Effector memory CD4-positive, alpha-beta T cell (primary cell): ENCODE results near the gene ACTR1A.

Experiments used
- DNase-seq, 3 donors: peaks; one replicate each; pipeline ENCODE4 v3.0.0-alpha.2; 2020
- H3K27ac ChIP-seq: 2 replicates; pipeline ENCODE4 v1.7.0; 2013; ENCODE audit warnings: mild to moderate bottlenecking, low read length, moderate library complexity; ENCODE audit not compliant: insufficient read depth, poor library complexity, severe bottlenecking
- H3K27me3 ChIP-seq: replicated peaks from 2 replicates; pipeline ENCODE4 v1.7.0; 2013; ENCODE audit warnings: mild to moderate bottlenecking, low read length; ENCODE audit not compliant: insufficient read depth, control insufficient read depth, poor library complexity, severe bottlenecking
- H3K36me3 ChIP-seq: 2 replicates; pipeline ENCODE4 v1.7.0; 2013; ENCODE audit warnings: mild to moderate bottlenecking, low read length, moderate library complexity; ENCODE audit not compliant: control insufficient read depth, insufficient read depth
- H3K4me1 ChIP-seq: 2 replicates; pipeline ENCODE4 v1.7.0; 2013; ENCODE audit warnings: low read length, mild to moderate bottlenecking; ENCODE audit not compliant: control insufficient read depth, insufficient read depth, poor library complexity, severe bottlenecking
- H3K4me3 ChIP-seq: 2 replicates; pipeline ENCODE4 v1.7.0; 2013; ENCODE audit warnings: low read length, low read depth, mild to moderate bottlenecking; ENCODE audit not compliant: insufficient read depth, poor library complexity, severe bottlenecking
- H3K9me3 ChIP-seq: 2 replicates; pipeline ENCODE4 v1.7.0; 2013; ENCODE audit warnings: mild to moderate bottlenecking, low read length, moderate library complexity; ENCODE audit not compliant: control insufficient read depth

ACTR1A gene

DNA sequence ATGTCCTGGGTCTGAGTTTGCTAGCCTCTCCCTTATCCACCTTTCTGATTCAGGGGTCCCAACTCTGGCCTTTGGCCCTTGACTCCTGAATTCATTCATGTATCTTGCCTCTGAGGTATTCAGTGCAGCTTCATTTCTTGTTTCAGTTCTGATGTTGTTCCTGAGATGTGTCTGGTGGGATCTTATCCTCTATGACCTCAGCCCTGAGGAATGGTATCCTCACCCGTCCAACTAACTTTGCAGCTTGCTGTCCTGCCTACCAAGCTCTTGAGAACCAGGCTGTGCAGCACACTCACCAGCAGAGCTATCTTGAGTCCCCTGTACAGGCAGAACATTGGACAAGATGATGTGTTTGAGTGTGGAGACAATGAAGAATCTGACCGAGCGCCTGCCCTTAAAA lies 15.0 kb upstream of the ACTR1A start:
- H3K4me3 ChIP-seq = no peak overlapping the region
- H3K27me3 ChIP-seq = no peaks in the 10 kb centered on the region
- no peak for DNase-seq
- H3K27ac ChIP-seq = no peak overlapping the region
- no peaks in the 10 kb centered on the region for H3K4me1 ChIP-seq
- no peaks in the 10 kb centered on the region for H3K9me3 ChIP-seq
- H3K36me3 ChIP-seq = peaks cover 28% of the 10 kb centered on the region

DNA sequence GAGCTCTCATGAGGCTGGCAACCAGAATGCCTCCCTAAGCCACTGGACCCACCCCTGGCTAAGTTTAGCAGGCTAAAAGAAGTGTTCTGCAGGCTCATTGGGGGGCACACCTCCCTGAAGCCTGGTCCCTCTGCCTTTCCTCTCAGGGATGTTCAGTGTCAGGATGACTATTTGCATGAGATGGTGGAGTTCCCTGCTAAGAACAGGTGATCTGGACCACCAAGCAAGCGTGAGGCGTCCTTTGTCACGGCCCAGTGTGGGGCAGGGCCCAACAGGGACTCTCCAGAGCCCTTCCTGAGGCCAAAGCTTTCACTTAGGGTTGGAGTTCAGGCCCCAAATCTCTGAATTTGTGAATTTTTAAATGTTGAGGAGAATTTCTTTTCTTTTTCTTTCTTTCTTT lies 13.2 kb upstream of the ACTR1A start:
- H3K9me3 ChIP-seq = no peaks in the 10 kb centered on the region
- no peak for DNase-seq
- H3K27ac ChIP-seq = no peak overlapping the region

DNA sequence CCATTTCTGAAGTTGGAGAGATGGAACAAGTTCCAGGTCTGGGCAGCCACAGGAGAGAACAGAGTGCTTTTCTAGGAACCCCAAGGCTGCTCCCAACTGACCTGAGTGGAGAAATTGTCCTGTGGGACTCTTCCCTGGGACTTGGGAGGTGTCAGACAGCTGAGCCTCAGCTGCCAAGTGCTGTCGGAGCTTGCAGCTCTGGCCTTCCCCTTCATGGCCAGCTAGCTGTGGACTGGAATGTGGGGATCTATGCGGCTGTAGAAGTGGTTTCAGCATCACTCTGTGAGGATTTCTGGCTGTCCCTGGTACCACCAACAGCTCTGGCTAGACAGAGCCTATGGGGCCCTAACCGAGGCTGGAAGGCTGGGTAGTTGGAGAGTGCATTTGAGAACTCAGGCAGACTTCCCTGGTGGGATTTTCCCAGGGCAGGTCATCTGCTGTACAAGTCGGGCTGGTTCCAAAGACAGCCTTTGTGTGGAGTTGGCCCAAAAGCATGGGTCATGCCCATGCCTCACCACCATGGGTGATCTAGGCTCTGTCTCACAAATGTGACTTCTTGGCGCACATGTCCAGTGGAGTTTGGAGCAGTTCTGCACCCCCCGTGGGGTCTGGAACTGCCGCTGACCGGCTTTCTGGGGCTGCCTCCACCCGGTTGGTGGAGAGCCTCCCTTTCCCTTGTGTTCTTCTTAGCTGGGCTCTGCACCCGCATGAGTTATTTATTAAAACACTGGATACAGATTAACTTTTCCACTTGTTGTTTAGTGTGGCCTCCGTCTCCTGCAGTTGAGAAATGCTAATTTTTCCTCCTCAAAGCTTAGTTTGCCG lies 12.2 kb upstream of the ACTR1A start:
- Histone ChIP-seq H3K27me3 (no peaks in the 10 kb centered on the region), H3K4me3 (no peak overlapping the region), H3K9me3 (no peaks in the 10 kb centered on the region), H3K4me1 (peaks cover 6% of the 10 kb centered on the region), H3K36me3 (peaks cover 43% of the 10 kb centered on the region), H3K27ac (no peak overlapping the region)
- DNase-seq = no peak

More for the DNA sequence above, 13.2 kb upstream of the ACTR1A start:
- Histone ChIP-seq H3K36me3 (peaks cover 39% of the 10 kb centered on the region), H3K27me3 (no peaks in the 10 kb centered on the region), H3K4me3 (no peak overlapping the region), H3K4me1 (peaks cover 6% of the 10 kb centered on the region)

DNA sequence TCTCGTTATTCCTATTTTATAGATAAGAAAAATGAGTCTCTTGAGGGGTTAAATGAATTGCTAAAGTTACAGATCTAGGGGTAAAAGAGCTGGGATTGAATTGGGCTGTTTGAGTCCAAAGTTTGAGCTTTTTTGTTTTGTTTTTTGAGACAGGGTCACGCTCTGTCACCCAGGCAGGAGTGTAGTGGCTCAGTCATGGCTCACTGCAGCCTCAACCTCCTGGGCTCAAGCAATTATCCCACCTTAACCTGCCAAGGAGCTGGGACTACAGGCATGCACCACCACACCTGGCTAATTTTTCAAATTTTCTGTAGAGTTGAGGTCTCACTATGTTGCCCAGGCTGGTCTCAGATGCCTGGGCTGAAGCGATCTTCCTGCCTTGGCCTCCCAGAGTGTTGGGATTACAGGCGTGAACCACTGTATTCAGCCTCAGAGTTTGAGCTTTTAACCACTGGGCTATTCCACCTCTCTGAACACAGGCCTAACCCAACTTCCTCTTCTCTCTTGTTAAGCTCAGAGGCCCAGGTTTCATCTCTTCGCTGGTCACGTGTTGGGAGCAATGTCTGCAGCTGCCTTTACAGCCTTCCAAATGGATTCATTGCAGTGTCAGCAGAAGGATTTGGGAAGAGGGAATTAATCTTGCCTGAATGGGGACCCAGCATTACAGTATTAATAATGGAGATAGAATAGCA lies 9.2 kb upstream of the ACTR1A start:
- Histone ChIP-seq H3K4me3 (no peak overlapping the region), H3K9me3 (no peaks in the 10 kb centered on the region), H3K27me3 (no peaks in the 10 kb centered on the region), H3K27ac (no peak overlapping the region), H3K4me1 (peaks cover 6% of the 10 kb centered on the region), H3K36me3 (peaks cover 57% of the 10 kb centered on the region)
- no peak for DNase-seq

DNA sequence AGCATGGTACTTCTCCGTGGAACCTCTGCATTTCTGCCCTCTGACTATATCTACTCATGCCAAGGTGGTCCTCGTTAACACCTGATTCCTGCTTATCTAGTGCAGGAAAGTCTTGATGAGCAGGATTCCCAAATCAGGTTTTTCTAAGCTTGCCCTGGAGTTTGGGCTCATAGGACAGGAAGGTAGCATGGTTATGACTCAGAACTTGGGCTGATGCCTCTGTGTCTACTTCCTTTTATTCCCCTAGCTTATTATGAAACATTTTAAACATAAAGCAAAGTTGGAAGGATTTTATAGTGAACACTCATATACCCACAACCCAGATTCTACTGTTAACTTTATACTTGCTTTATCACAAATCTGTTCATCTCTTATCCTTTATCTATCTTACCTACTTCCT lies 6.9 kb upstream of the ACTR1A start:
- Histone ChIP-seq H3K27ac (peak overlapping the region; percentile 1), H3K36me3 (peaks cover 51% of the 10 kb centered on the region)
- DNase-seq = no peak

DNA sequence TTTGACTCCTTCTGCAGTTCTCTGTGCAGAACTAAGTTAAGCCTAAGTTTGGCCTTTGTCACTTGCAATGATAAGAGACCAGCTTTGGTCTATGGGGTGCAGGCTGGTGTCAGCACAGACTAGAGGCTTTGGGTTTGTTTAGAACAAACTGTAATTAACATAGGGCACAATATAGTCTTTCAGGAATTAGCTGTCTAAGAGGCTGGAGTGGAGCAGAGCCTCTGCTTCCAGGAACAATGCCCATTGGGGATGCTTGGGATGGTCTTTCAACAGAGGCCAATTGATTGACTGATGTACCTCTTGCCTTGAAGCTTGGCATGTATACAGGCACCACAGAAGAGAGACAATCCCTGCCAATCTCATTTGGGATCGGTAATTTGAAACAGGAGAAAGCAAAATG lies 6.0 kb upstream of the ACTR1A start:
- Histone ChIP-seq H3K36me3 (peaks cover 43% of the 10 kb centered on the region), H3K27me3 (no peaks in the 10 kb centered on the region), H3K9me3 (no peaks in the 10 kb centered on the region), H3K27ac (no peak overlapping the region), H3K4me1 (peaks cover 19% of the 10 kb centered on the region), H3K4me3 (no peak overlapping the region)
- DNase-seq = no peak

More for the DNA sequence above, 6.9 kb upstream of the ACTR1A start:
- Histone ChIP-seq H3K9me3 (no peaks in the 10 kb centered on the region), H3K4me1 (peaks cover 17% of the 10 kb centered on the region), H3K27me3 (no peaks in the 10 kb centered on the region), H3K4me3 (no peak overlapping the region)

DNA sequence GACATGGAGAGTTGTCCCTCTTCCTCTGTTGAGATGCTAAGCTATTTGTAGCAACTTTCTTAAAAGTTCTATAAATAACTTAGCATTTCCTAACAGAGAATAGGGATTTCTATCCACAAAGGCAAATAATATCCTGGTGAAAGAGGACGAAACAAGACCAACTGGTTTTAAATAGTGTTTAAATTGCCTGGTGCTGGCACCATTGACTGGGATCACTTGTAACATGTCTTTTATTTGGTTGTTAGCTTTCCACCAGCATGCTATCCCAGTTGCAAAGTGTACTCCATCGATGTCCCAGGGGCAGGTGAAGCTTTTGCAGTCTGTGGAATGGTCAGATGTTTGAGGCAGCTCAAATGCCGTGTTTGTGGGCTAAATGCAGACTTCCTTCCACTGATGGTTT lies 5.0 kb upstream of the ACTR1A start:
- Histone ChIP-seq H3K36me3 (peaks cover 33% of the 10 kb centered on the region), H3K4me1 (peaks cover 19% of the 10 kb centered on the region), H3K27ac (no peak overlapping the region), H3K4me3 (no peak overlapping the region), H3K27me3 (no peaks in the 10 kb centered on the region), H3K9me3 (no peaks in the 10 kb centered on the region)
- DNase-seq = no peak

DNA sequence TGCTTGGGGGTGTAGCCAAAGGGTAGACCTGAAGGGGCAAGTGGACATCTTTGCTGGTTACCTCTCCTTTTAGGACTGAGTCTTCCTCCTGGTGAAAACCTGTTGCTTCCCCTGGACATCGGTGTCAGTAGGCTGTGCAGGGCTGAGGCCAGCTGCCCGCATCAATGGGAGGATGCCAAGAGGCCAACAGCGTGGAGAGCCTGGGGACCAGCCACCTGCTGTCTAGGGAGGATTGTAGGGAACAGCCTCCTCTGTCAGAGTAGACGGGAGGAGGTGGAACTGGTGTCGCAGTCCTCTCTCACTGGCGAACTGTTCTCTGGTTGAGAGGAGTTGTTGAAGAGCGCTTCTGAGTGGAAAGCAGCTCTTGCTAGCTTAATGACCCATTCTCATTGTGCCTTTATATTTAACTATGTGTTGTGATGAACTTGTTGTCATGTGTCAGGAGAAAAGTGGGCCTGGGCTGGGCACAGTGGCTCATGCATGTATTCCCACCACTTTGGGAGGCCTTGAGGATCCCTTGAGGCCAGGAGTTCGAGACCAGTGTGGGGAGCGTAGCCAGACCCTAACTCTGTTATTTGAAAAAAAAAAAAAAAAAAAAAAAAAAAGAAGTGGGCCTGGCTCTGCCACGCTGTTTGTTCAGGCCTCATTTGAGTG lies 3.1 kb upstream of the ACTR1A start:
- DNase-seq = no peak
- no peak overlapping the region for H3K27ac ChIP-seq
- H3K27me3 ChIP-seq = no peaks in the 10 kb centered on the region
- peaks cover 13% of the 10 kb centered on the region for H3K4me1 ChIP-seq
- no peak overlapping the region for H3K4me3 ChIP-seq
- peaks cover 18% of the 10 kb centered on the region for H3K36me3 ChIP-seq
- no peaks in the 10 kb centered on the region for H3K9me3 ChIP-seq

DNA sequence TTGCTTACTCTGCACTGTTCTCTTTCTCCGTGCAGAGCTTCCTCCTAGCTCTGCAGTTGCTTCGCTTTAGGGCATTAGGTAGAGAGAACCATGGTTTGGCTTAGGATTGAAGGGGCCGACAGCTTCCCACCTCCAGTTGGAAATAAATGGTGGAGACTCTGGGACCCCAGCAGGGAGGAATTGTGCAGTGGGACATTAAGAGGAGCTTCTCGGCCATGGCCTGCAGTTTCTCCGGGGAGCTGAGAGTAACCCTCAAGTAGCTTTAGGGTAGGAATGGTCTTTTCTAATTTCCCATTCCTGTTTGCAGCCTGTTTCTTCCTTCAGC lies 2.4 kb upstream of the ACTR1A start:
- peak overlapping the region; percentile 78 for H3K4me3 ChIP-seq
- H3K4me1 ChIP-seq = peaks cover 13% of the 10 kb centered on the region
- H3K9me3 ChIP-seq = no peaks in the 10 kb centered on the region
- H3K36me3 ChIP-seq = peaks cover 16% of the 10 kb centered on the region
- H3K27me3 ChIP-seq = no peaks in the 10 kb centered on the region
- DNase-seq = no peak
- peak overlapping the region; percentile 57 for H3K27ac ChIP-seq
